T-helper 1 cell treated with Interleukin-12 subunit alpha and Interleukin-12 subunit beta and Interleukin-4 antibody, amounts not matched to agents 30 μg/mL and 1 μg/mL, for 36 hours (primary cell): ENCODE data around the gene EFNA3.

Source experiments
- H3K27ac Mint-ChIP-seq: one replicate; pipeline ENCODE4 v1.8.0; 2021; ENCODE audit warnings: mild to moderate bottlenecking, mixed read lengths
- H3K27me3 Mint-ChIP-seq: one replicate; pipeline ENCODE4 v1.8.0; 2021; ENCODE audit warnings: low read depth, mixed read lengths
- H3K36me3 Mint-ChIP-seq: one replicate; pipeline ENCODE4 v1.8.0; 2021; ENCODE audit warnings: low read depth, mixed read lengths
- H3K4me1 Mint-ChIP-seq: one replicate; pipeline ENCODE4 v1.8.0; 2021; ENCODE audit warnings: low read depth, mixed read lengths
- H3K4me3 Mint-ChIP-seq: one replicate; pipeline ENCODE4 v1.8.0; 2021; ENCODE audit warnings: mild to moderate bottlenecking, moderate library complexity, mixed read lengths
- H3K9me3 Mint-ChIP-seq: one replicate; pipeline ENCODE4 v1.8.0; 2021; ENCODE audit warnings: mixed read lengths

EFNA3 gene, protein sequence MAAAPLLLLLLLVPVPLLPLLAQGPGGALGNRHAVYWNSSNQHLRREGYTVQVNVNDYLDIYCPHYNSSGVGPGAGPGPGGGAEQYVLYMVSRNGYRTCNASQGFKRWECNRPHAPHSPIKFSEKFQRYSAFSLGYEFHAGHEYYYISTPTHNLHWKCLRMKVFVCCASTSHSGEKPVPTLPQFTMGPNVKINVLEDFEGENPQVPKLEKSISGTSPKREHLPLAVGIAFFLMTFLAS

DNA sequence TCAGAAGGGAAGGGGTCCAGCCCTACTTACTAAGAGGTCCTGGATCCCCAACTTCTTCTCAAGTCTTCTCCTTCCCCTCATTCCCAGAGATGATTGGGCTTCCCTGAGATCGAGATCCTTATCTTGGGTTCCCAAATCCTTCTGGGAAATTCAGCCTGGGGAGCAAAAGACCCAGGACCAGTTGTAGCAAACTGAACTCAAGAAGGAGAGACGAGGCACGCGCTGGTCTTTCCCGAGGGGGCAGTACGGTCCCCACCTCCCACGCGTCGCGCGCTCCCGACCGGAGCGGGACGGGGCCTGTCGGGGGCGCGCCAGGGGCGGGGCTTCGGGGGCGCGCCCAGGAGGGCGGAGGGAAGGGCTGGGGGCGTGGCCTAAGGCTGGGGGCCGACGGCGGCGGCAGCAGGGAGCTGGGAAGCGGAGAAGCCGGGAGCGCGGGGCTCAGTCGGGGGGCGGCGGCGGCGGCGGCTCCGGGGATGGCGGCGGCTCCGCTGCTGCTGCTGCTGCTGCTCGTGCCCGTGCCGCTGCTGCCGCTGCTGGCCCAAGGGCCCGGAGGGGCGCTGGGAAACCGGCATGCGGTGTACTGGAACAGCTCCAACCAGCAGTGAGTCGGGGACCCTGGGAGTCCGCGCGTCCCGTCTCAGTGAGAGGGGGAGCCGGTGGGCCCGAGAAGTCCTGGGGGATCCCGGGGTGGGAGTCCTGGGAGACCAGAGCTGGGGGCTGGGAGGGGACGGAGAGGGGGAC is at the start of gene EFNA3:
TSS of gene EFNA3 (plus strand) at position 369 of the 741 bp plus-strand sequence. CDS start at position 474, 105 bp downstream.
- peaks cover 29% of the 10 kb centered on the region for H3K4me1 Mint-ChIP-seq
- no peak within 1 kb of the TSS for H3K27ac Mint-ChIP-seq
- peak within 1 kb of the TSS; percentile 57 for H3K4me3 Mint-ChIP-seq
- peaks cover 5% of the 10 kb centered on the region for H3K36me3 Mint-ChIP-seq
- H3K9me3 Mint-ChIP-seq = no peaks in the 10 kb centered on the region
- H3K27me3 Mint-ChIP-seq = peaks cover 43% of the 10 kb centered on the region

DNA sequence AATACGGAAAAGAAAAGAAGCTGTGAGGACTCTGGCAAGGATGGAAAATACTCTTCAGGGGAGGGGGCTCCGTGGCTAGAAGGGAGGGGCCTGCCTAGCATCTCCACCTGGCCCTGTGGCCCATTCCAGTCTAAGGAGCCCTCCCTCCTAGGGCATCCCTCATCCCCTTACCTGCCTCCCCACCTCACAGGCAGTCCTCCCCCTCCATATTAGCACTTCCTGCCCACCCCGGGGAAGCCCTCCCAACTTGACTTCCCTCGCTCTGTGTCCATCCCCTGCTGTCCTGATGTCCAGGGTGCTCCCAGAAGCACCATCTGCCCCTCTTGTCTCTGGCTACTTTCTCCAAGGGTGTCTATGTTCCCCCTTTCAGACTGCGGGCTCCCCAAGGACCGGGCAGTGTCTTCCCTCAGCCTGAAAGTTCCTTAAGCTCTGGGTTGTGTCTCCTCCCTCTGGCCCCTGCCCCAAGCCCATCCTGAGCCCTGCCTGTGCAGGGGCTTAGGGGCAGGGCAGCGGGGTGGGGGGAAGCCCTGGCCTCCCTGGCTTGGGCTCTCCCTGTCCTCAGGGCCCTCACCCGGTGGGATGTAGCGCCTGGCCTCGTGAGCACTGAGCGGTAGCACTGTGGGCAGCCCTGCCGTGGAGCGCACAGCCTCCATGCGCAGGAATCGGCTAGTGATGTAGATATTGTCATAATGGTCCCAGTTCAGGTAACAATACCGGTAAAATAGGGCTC is 49.0 kb upstream of the EFNA3 start:
- no peak overlapping the region for H3K4me3 Mint-ChIP-seq
- no peaks in the 10 kb centered on the region for H3K9me3 Mint-ChIP-seq
- no peaks in the 10 kb centered on the region for H3K36me3 Mint-ChIP-seq
- H3K27me3 Mint-ChIP-seq = no peaks in the 10 kb centered on the region
- no peak overlapping the region for H3K27ac Mint-ChIP-seq
- no peaks in the 10 kb centered on the region for H3K4me1 Mint-ChIP-seq

DNA sequence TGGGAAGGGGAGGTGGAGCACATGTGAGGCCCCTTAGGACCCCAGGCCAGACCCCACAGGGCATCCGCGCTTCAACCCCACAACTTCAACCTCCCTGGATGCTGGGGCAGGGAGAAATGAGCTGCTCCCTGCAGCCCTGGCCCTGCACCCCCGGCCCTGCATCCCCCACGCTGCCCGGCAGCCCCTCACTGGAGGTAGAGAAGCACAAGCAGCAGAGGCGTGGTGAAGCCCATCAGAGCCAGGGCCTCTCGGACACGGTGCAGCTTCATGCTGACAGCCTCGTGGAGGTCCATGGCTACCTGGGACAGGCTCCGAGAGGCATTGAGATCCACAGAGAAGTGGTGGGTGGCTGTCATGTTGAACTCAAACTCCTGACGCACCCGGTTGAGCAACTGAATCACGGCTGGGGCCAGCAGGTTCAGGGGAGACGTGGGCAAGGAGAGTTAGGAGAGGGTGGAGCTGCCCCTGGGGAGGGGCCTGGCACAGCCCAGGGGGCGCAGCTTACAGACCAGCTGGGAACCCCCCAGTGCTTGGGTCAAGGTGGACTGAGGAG is 48.3 kb upstream of the EFNA3 start:
- no peak overlapping the region for H3K27ac Mint-ChIP-seq

DNA sequence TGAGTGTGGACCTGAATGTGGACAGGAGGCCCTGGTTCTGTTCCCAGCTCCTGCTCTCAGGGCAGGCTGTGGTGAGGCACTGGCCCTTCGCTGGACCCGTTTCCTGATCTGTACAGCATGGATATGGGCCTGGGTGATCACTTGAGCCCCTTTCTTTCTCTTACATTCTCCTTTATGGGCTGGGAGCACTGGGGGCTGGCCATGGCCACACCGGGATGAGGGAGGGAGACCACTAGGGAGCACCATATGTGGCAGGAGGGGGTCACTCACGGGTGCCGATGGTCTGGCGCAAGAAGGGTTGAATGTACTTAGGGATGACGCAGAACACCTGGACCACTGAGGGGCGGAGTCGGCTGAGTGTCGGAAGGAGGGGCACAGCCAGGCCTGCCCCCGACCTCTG is 47.7 kb upstream of the EFNA3 start:
- no peaks in the 10 kb centered on the region for H3K4me1 Mint-ChIP-seq
- H3K27me3 Mint-ChIP-seq = no peaks in the 10 kb centered on the region
- H3K4me3 Mint-ChIP-seq = no peak overlapping the region
- no peaks in the 10 kb centered on the region for H3K36me3 Mint-ChIP-seq
- H3K27ac Mint-ChIP-seq = no peak overlapping the region
- H3K9me3 Mint-ChIP-seq = no peaks in the 10 kb centered on the region

More for the DNA sequence above, 48.3 kb upstream of the EFNA3 start:
- H3K36me3 Mint-ChIP-seq = no peaks in the 10 kb centered on the region
- H3K9me3 Mint-ChIP-seq = no peaks in the 10 kb centered on the region
- H3K4me3 Mint-ChIP-seq = no peak overlapping the region
- no peaks in the 10 kb centered on the region for H3K27me3 Mint-ChIP-seq
- H3K4me1 Mint-ChIP-seq = no peaks in the 10 kb centered on the region

DNA sequence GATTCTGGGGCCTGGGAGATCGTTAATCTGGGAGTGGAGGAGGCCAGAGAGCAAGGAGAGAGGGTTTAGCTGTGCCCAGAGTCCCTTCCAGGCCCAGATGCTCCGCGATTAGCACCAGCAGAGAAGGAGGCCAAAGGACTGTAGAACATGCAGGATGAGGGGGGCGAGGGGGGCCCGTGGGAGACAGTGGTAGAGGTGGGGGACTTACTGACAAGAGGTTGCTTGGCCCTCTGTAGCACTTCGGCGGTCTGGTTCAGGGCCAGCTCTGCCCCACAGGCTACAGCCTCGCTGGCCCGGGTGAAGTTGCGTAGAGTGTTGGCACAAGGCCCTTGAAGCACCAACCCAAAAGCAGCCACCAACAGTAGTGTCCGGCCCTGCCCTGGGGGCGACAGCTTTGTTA is 45.8 kb upstream of the EFNA3 start:
- Mint-ChIP-seq H3K4me3 (no peak overlapping the region), H3K27me3 (peaks cover 11% of the 10 kb centered on the region), H3K27ac (no peak overlapping the region), H3K9me3 (no peaks in the 10 kb centered on the region), H3K36me3 (no peaks in the 10 kb centered on the region), H3K4me1 (no peaks in the 10 kb centered on the region)

DNA sequence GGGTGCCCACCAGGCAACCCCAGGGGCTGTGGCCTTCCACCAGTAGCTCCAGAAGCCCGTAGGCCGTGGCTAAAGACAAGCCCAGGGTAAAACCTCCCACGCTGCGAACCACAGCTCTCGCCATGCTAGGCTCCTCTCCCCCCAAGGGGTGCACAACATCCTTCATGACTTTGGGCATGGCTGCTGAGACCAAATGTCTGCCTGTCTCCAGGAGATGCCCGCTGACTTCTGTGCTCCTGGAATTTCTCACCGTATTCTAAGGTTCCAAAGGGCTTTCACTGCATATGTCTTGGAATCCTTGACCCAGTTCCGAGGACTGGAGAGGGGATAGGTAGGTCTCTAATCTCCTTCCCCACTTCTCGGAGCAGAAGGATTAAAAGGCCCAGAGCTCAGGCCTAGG is 45.1 kb upstream of the EFNA3 start, which contains the start of the genes DCST1 and DCST2:
TSS of gene DCST1 (plus strand) at position 301 of the 400 bp plus-strand sequence. CDS start 213 bp downstream, outside the sequence.
TSS of gene DCST2 (minus strand) at position 258 of the 400 bp plus-strand sequence. CDS start at position 178, 80 bp downstream.
- Mint-ChIP-seq H3K9me3 (no peaks in the 10 kb centered on the region), H3K27me3 (peaks cover 17% of the 10 kb centered on the region), H3K4me3 (no peak within 1 kb of the TSS), H3K27ac (no peak within 1 kb of the TSS), H3K36me3 (no peaks in the 10 kb centered on the region), H3K4me1 (no peaks in the 10 kb centered on the region)

DNA sequence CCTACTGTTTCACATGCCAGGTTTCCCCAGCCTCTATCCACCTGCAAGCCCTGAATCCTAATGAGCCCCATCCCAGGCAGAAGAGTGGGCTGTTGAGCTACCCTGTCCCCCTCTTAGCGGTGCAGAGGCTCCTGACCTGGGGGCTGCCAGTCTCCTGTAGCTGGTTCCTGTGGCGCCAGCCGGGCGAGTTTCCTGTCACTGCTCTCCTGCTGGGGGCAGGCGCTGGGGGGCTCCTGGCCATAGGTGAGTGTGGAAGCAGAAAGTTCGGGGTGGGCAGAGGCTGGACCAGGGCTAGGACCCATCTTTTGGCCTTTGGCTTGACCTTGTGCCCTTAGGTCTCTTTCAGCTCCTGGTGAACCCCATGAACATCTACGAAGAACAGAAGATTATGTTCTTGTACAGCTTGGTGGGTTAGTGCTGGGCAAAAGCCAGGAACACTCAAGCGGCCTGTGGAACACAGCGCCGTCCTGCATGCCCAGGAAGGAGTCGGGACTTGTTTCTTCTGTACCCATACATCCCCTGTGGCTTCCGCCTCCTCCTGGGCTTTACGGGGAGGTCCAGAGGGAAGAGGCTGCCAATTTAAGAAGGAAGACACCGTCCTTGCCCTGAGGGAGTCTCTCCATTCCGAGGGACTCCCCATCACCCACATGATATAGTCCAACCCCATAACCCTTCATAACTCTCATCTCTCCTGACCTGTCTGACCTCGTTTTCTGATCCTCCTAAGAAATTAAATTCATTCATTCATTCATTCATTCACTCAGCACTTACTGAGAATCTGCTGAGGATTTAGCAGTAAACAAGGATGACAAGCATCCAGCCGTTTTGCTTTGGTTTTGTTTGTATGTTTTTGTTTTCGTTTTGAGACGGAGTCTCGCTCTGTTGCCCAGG is 44.1 kb upstream of the EFNA3 start:
- Mint-ChIP-seq H3K27me3 (peaks cover 19% of the 10 kb centered on the region), H3K27ac (no peak overlapping the region), H3K4me1 (no peaks in the 10 kb centered on the region), H3K4me3 (no peak overlapping the region), H3K9me3 (no peaks in the 10 kb centered on the region), H3K36me3 (no peaks in the 10 kb centered on the region)

DNA sequence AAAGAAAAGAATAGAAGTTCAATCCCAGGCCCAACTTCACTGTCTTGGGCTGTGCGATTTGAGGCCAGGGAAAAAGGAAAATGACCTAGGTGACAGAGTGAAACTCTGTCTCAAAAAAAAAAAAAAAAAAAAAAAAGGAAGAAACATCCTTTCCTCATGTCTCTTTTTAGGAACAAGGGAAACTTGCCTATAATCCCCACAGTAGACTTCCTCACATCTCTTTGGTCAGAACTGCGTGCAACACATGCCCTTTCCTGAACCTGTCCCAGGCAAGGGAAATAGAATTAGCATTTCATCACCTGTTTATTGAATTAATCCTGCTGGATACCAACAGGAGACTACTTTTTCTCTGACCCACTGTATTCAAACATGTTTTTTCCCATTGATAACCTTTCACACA is 42.7 kb upstream of the EFNA3 start:
- Mint-ChIP-seq H3K4me3 (no peak overlapping the region), H3K27me3 (peaks cover 19% of the 10 kb centered on the region), H3K27ac (no peak overlapping the region)

DNA sequence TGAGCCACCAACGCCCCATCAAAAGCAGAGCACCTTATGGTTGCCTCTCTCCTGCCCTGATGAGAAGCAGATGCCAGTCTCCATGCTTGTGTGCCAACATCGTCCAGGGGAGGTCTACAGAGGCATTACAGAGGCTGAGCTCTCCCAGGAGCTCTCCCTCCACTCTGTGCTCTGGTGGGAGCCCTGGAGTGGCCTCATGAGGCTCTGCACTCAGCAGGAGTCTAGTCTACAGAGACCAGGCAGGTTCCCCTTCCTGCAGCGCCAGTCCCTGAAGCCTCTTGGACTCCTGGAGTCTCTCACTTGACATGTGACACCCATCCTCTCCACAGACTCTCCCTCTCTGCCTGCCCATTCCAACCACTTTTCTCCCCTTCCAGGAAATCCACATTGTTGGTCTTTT is 41.6 kb upstream of the EFNA3 start:
- no peak overlapping the region for H3K4me3 Mint-ChIP-seq
- no peaks in the 10 kb centered on the region for H3K9me3 Mint-ChIP-seq
- peaks cover 19% of the 10 kb centered on the region for H3K27me3 Mint-ChIP-seq
- H3K27ac Mint-ChIP-seq = no peak overlapping the region
- no peaks in the 10 kb centered on the region for H3K4me1 Mint-ChIP-seq
- no peaks in the 10 kb centered on the region for H3K36me3 Mint-ChIP-seq

More for the DNA sequence above, 42.7 kb upstream of the EFNA3 start:
- Mint-ChIP-seq H3K4me1 (no peaks in the 10 kb centered on the region), H3K9me3 (no peaks in the 10 kb centered on the region), H3K36me3 (no peaks in the 10 kb centered on the region)

DNA sequence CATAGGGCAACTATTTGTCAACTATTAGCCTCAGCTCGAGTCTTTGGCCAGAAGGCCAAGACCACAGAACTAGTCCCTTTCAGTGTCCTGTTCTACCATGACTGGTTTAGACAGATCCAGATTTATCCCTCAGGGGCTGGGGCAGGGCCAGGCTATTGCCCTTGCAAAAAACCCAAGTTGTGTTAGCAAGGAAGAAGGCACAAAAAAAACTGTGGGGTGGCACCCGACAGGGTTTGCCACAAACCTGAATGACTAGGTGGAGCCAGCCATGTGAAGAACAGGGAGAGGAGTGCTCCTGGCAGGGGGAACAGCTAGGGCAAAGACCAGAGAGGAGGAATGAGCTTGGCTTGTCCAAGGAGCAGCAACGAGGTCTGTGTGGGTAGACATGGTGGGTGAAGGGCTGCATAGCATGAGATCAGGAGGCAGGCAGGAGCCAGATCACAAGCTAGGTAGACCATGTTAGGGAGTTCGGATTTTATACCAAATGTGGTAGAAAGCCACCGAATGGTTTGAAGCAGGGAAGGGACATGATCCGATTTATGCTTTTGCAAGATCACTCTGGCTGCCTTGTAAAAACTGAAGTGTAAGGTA is 40.7 kb upstream of the EFNA3 start:
- Mint-ChIP-seq H3K4me3 (no peak overlapping the region), H3K4me1 (no peaks in the 10 kb centered on the region), H3K36me3 (no peaks in the 10 kb centered on the region), H3K9me3 (no peaks in the 10 kb centered on the region), H3K27me3 (peaks cover 24% of the 10 kb centered on the region), H3K27ac (no peak overlapping the region)

DNA sequence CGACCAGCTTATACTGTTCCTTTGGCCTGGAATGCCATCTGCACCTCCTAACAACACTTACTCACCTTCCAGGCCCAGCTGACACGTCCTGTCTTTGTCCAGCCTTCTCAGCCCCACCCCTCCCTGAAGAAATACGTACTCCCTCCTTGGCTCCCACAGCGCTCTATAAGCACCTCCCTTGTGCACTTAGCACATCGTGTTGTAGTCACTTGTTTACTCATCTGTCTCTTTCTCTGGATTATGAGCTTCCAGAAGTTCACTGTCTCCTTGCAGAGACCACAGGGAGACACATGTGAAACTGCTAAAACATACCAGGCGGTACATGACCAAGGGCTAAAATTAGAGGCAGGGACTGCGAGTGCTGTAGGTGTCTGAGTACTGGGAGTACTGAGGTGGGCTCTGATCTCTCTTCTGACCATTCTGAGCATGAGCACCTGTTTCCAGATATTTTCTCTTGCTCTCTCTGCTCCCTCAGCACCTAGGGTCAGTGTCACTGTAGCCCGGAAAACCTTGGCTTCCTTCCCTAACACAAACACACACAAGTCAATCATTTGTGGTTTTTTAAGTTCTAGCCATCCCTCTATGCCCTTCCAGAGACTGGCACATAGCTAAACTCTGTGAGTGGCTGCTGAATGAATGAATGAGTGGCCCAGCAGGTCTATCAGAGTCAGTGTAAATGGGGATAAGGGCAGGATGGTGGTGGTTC is 39.9 kb upstream of the EFNA3 start:
- Mint-ChIP-seq H3K4me3 (no peak overlapping the region), H3K27me3 (peaks cover 24% of the 10 kb centered on the region), H3K27ac (no peak overlapping the region), H3K9me3 (no peaks in the 10 kb centered on the region), H3K4me1 (no peaks in the 10 kb centered on the region), H3K36me3 (no peaks in the 10 kb centered on the region)

DNA sequence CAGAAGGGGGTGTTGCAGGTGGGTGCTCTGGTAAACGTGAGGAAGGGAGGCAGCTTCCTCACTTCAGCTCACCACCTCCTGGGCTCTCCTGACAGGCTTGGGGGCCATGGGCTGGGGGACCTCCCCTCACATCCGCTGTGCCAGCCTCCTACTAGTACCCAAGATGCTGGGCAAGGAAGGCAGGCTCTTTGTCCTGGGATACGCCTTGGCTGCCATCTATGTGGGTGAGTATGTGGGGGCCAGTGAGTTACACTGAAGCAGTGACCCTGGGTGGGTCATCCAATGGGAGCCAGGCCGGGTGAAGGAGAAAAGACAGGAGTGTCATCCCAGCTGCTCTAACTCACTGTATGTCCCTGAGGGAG is 39.3 kb upstream of the EFNA3 start:
- H3K9me3 Mint-ChIP-seq = no peaks in the 10 kb centered on the region
- no peaks in the 10 kb centered on the region for H3K36me3 Mint-ChIP-seq
- H3K27ac Mint-ChIP-seq = no peak overlapping the region
- peaks cover 24% of the 10 kb centered on the region for H3K27me3 Mint-ChIP-seq
- no peak overlapping the region for H3K4me3 Mint-ChIP-seq
- no peaks in the 10 kb centered on the region for H3K4me1 Mint-ChIP-seq
